ENCODE data around the gene SULT1A2. TPM values are rescaled to one million over a fixed set of nuclear protein-coding genes. Genes with fewer than 3 reads are reported as not detected.
"Not testable (repeated sequence)": the region's sequence is repeated elsewhere in the genome, so short reads cannot be mapped to it uniquely, and the experiment has no call there.

The SULT1A2 gene
- total RNA-seq, 1 donor from 2014 or later: not detected

GRCh38 chr16:28621481-28622155, 24.8 kb upstream of the SULT1A2 start:
- no peaks in the 10 kb centered on the region for H3K36me3 ChIP-seq (ENCODE audit: control insufficient read depth, insufficient read depth, low read length)
- H3K4me3 ChIP-seq (ENCODE audit: low read depth, low read length): no peak overlapping the region
- FAIRE-seq (no peak), DNase-seq (ENCODE audit: low read depth) (no peak)
- no peak for TF ChIP-seq CTCF (IDR thresholded peaks at IDR 0.05; ENCODE audit: insufficient read depth, low read length, severe bottlenecking)
- H3K27me3 ChIP-seq (ENCODE audit: control insufficient read depth, insufficient read depth, low read length): no peaks in the 10 kb centered on the region

- not testable (repeated sequence) for H3K27me3 ChIP-seq (ENCODE audit: control insufficient read depth, insufficient read depth, low read length); DNase-seq (ENCODE audit: low read depth); FAIRE-seq; H3K4me3 ChIP-seq (ENCODE audit: low read depth, low read length); H3K36me3 ChIP-seq (ENCODE audit: control insufficient read depth, insufficient read depth, low read length)
Measured at GRCh38 chr16:28620316-28620715, 23.5 kb upstream of the SULT1A2 start.

GRCh38 chr16:28617874-28618273, 21.0 kb upstream of the SULT1A2 start:
- FAIRE-seq: no peak
- no peak for TF ChIP-seq CTCF (IDR thresholded peaks at IDR 0.05; ENCODE audit: insufficient read depth, low read length, severe bottlenecking)
- no peaks in the 10 kb centered on the region for H3K27me3 ChIP-seq (ENCODE audit: control insufficient read depth, insufficient read depth, low read length)
- DNase-seq (ENCODE audit: low read depth): peak; percentile 32
- H3K4me3 ChIP-seq (ENCODE audit: low read depth, low read length): no peak overlapping the region
- no peaks in the 10 kb centered on the region for H3K36me3 ChIP-seq (ENCODE audit: control insufficient read depth, insufficient read depth, low read length)

GRCh38 chr16:28616636-28617035, 19.8 kb upstream of the SULT1A2 start:
- FAIRE-seq: no peak
- no peaks in the 10 kb centered on the region for H3K27me3 ChIP-seq (ENCODE audit: control insufficient read depth, insufficient read depth, low read length)
- H3K4me3 ChIP-seq (ENCODE audit: low read depth, low read length): no peak overlapping the region
- no peak for DNase-seq (ENCODE audit: low read depth)
- TF ChIP-seq CTCF (IDR thresholded peaks at IDR 0.05; ENCODE audit: insufficient read depth, low read length, severe bottlenecking): no peak
- H3K36me3 ChIP-seq (ENCODE audit: control insufficient read depth, insufficient read depth, low read length): no peaks in the 10 kb centered on the region

- H3K4me3 ChIP-seq (ENCODE audit: low read depth, low read length); H3K27me3 ChIP-seq (ENCODE audit: control insufficient read depth, insufficient read depth, low read length); H3K36me3 ChIP-seq (ENCODE audit: control insufficient read depth, insufficient read depth, low read length); FAIRE-seq; DNase-seq (ENCODE audit: low read depth): not testable (repeated sequence)
Measured at GRCh38 chr16:28616224-28616577, 19.4 kb upstream of the SULT1A2 start.

- not testable (repeated sequence) for FAIRE-seq
Measured at GRCh38 chr16:28615486-28616223, 18.8 kb upstream of the SULT1A2 start.

GRCh38 chr16:28614561-28614960, 17.7 kb upstream of the SULT1A2 start:
- H3K4me3 ChIP-seq (ENCODE audit: low read depth, low read length); DNase-seq (ENCODE audit: low read depth); H3K27me3 ChIP-seq (ENCODE audit: control insufficient read depth, insufficient read depth, low read length); FAIRE-seq; H3K36me3 ChIP-seq (ENCODE audit: control insufficient read depth, insufficient read depth, low read length): not testable (repeated sequence)

More at GRCh38 chr16:28615486-28616223, 18.8 kb upstream of the SULT1A2 start:
- TF ChIP-seq CTCF (IDR thresholded peaks at IDR 0.05; ENCODE audit: insufficient read depth, low read length, severe bottlenecking): peak; percentile 64
- H3K27me3 ChIP-seq (ENCODE audit: control insufficient read depth, insufficient read depth, low read length); H3K4me3 ChIP-seq (ENCODE audit: low read depth, low read length); H3K36me3 ChIP-seq (ENCODE audit: control insufficient read depth, insufficient read depth, low read length): not testable (repeated sequence)
- DNase-seq (ENCODE audit: low read depth): peak; percentile 20

- not testable (repeated sequence) for H3K36me3 ChIP-seq (ENCODE audit: control insufficient read depth, insufficient read depth, low read length); DNase-seq (ENCODE audit: low read depth); H3K27me3 ChIP-seq (ENCODE audit: control insufficient read depth, insufficient read depth, low read length); FAIRE-seq; H3K4me3 ChIP-seq (ENCODE audit: low read depth, low read length)
Measured at GRCh38 chr16:28613912-28614311, 17.1 kb upstream of the SULT1A2 start.

GRCh38 chr16:28612359-28613280, 15.8 kb upstream of the SULT1A2 start:
- DNase-seq (ENCODE audit: low read depth); FAIRE-seq; H3K36me3 ChIP-seq (ENCODE audit: control insufficient read depth, insufficient read depth, low read length); H3K4me3 ChIP-seq (ENCODE audit: low read depth, low read length); H3K27me3 ChIP-seq (ENCODE audit: control insufficient read depth, insufficient read depth, low read length): not testable (repeated sequence)
